GM12872 (cell line): ENCODE results near the gene RNF212.

Experiments used
- TF ChIP-seq, protein P1 (sequence below): IDR thresholded peaks from 3 replicates; pipeline ENCODE4 v1.5.1; 2011; ENCODE audit warnings: low read depth, mild to moderate bottlenecking, low read length, moderate library complexity; ENCODE audit not compliant: insufficient read depth

Gene RNF212

GRCh38 chr4:1093391-1094335, 19.7 kb downstream of the RNF212 start:
- TF ChIP-seq, protein P1, sequence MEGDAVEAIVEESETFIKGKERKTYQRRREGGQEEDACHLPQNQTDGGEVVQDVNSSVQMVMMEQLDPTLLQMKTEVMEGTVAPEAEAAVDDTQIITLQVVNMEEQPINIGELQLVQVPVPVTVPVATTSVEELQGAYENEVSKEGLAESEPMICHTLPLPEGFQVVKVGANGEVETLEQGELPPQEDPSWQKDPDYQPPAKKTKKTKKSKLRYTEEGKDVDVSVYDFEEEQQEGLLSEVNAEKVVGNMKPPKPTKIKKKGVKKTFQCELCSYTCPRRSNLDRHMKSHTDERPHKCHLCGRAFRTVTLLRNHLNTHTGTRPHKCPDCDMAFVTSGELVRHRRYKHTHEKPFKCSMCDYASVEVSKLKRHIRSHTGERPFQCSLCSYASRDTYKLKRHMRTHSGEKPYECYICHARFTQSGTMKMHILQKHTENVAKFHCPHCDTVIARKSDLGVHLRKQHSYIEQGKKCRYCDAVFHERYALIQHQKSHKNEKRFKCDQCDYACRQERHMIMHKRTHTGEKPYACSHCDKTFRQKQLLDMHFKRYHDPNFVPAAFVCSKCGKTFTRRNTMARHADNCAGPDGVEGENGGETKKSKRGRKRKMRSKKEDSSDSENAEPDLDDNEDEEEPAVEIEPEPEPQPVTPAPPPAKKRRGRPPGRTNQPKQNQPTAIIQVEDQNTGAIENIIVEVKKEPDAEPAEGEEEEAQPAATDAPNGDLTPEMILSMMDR = no peak

- TF ChIP-seq, protein P1 = no peak
Observed at GRCh38 chr4:1092983-1093361, 20.4 kb downstream of the RNF212 start.

DNA sequence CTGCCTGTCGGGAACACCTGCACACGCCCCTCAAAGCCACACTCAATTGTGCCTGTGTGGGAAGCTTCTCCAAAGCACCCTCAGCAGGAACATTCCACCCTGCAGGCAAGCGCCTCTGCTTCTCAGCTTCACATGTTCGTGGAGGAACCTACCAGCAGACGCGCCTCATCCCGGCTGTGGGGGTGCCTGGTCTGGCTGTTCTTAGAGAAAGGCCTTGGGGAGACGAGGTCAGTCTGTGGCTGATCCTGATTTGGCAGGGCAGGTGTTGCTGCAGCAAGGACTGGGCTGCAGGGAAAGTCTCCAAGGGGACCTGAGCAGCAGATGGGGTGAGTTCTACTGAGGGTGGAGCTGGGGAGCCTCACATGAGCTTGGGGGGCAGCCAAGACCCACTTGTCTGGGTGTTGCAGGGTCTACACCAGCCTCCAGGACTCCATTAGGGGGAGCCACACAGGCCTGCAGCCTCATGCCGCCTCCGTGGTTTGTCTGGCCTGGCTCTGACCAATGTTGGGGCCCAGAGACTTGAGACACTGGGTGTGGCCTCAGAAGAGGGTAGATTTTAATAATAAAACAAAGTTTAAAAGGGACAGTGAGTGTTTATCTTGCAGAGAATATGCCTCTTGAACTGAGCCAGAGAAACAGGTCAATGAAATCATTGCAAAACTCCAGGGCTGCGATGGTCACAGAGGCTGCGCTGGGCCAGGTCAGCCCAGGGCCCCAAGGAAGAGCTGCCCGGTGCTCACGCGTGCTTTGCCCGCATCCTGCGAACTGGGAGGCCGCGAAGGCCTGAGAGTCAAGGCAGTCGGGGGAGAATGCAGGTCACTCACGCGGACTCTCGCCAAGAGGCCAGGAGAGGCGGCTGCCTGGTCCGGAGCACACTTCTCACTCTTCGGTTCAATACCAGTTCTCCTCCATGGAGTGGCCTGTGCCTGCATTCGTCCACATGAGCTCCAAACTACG, 21.1 kb downstream of the RNF212 start:
- TF ChIP-seq, protein P1 = peak; percentile 28; the same call in 1 of the 3 replicates

GRCh38 chr4:1091561-1091995, 21.8 kb downstream of the RNF212 start:
- TF ChIP-seq, protein P1 = no peak

DNA sequence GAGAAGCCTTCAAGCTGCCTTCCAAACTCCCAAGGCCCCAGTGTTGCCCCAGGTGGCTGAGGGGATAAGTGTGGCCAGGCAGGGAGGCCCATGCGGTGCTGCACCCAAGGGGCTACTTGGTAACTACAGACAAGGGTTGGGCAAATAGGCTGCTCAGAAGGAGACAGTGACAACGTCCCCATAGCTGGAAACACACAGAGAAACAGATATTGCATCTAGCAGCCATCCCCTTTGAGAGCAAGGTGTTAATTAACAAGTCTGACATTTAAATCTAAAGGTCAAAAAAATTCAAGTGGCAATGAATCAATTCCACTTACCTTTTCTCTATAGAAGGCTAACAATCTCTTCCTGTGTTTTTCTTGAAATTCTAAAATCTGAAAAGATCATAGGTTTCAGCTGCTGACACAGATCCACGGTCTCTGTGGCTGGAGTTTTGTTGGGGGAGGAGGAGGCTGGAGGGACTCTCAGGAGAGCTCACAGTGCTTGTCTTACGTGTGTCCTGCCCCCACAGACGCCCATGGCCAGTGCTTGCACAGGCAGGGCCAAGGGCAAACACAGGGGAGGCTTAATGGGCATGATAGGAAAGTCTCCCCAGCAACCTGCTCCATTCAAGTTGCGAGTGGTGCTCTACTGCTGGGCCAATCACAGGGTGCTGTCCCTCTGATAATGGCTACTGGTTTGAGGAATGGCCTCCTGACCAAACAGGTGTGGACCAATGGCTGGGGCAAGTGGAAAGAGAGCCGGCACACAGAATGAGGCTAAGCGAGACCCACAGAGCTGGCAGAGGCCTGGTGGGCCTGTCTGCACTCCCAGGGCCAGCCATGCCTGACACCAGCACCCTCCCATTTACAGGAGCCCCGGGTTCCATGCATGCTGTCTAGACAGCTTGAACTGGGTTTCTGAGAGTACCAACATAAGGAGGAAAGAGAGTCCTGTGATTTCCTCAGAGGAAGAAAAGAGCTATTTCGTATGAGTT, 22.6 kb downstream of the RNF212 start:
- TF ChIP-seq, protein P1 = no peak

- TF ChIP-seq, protein P1 = no peak
Observed at GRCh38 chr4:1090036-1090435, 23.3 kb downstream of the RNF212 start.
